ENCODE results near the gene TUBGCP2. TPM values are rescaled to one million over a fixed set of nuclear protein-coding genes. Genes with fewer than 3 reads are reported as not detected.
"Not testable (repeated sequence)": the region's sequence is repeated elsewhere in the genome, so short reads cannot be mapped to it uniquely, and the experiment has no call there.

The TUBGCP2 gene
- total RNA-seq, 1 experiment from 2014 or later: 52.4 TPM

GRCh38 chr10:133266056-133266795, 42.4 kb downstream of the TUBGCP2 start:
- Mint-ChIP-seq H3K4me3 (no peak overlapping the region), H3K9me3 (no peaks in the 10 kb centered on the region), H3K27me3 (ENCODE audit: low read depth) (peaks cover 19% of the 10 kb centered on the region), H3K4me1 (peaks cover 0 to 10% of the 10 kb centered on the region in 2 experiments; a peak in 3 of 4 replicates), H3K36me3 (ENCODE audit: insufficient read depth in 1 of 3, low read depth in 3 of 3) (no peaks in the 10 kb centered on the region), H3K27ac (no peak overlapping the region)
- Histone ChIP-seq H3K4ac (ENCODE audit: low read depth, low read length) (no peak overlapping the region), H3K79me1 (ENCODE audit: insufficient read depth, low read depth, low read length, poor library complexity, severe bottlenecking) (no peaks in the 10 kb centered on the region), H3K18ac (ENCODE audit: insufficient read length, low read depth, low read length) (no peak overlapping the region), H2BK120ac (ENCODE audit: low read depth, low read length, poor library complexity, severe bottlenecking) (no peak overlapping the region), H3K9me3 (ENCODE audit: control insufficient read depth, low read depth, low read length) (no peaks in the 10 kb centered on the region), H3K14ac (ENCODE audit: insufficient read depth, low read length) (no peak overlapping the region), H3K23me2 (ENCODE audit: insufficient read length, low read depth, low read length, poor library complexity, severe bottlenecking) (peaks cover 6% of the 10 kb centered on the region), H3K4me1 (ENCODE audit: insufficient read depth, low read length) (no peaks in the 10 kb centered on the region), H3K27me3 (ENCODE audit: insufficient read depth, low read length) (no peaks in the 10 kb centered on the region; the same call in 1 of the 2 replicates), H3K79me2 (ENCODE audit: insufficient read depth, low read length) (no peaks in the 10 kb centered on the region), H2BK12ac (ENCODE audit: insufficient read length, low read depth, low read length) (no peak overlapping the region), H3K23ac (ENCODE audit: insufficient read length, low read depth, low read length) (no peak overlapping the region), H3K56ac (ENCODE audit: insufficient read length, low read depth, low read length) (no peak overlapping the region), H3K27ac (ENCODE audit: insufficient read length, low read depth, low read length) (no peak overlapping the region), H2BK20ac (ENCODE audit: low read depth, low read length, poor library complexity, severe bottlenecking) (no peak overlapping the region), H4K91ac (ENCODE audit: insufficient read length, low read depth, low read length) (no peak overlapping the region), H2AFZ (ENCODE audit: low read length) (no peak overlapping the region), H3K4me2 (ENCODE audit: insufficient read depth, insufficient read length, low read length) (no peak overlapping the region), H4K5ac (ENCODE audit: insufficient read length, low read depth, low read length) (no peak overlapping the region), H3T11ph (ENCODE audit: low read length) (no peak overlapping the region), H4K20me1 (ENCODE audit: control insufficient read depth, insufficient read depth, insufficient read length) (peaks cover 3% of the 10 kb centered on the region), H3K9ac (ENCODE audit: extremely low read depth, insufficient read length, low read length) (no peak overlapping the region), H2AK5ac (ENCODE audit: insufficient read length, low read length) (no peak overlapping the region), H2BK5ac (ENCODE audit: insufficient read length, low read length) (no peak overlapping the region), H4K8ac (replicated peaks; ENCODE audit: insufficient read length, low read depth, low read length) (no peak overlapping the region), H2BK15ac (ENCODE audit: low read depth, low read length) (no peak overlapping the region)
- no CpG with 5 or more reads among the region's 21 CpGs for WGBS (ENCODE audit: extremely low coverage, insufficient read length, low lambda C conversion rate)
- no peak for TF ChIP-seq CTCF (conservative IDR thresholded peaks at IDR 0.05)
- DNase-seq: no peak

- not testable (repeated sequence) for H3K79me1 ChIP-seq (ENCODE audit: insufficient read depth, low read depth, low read length, poor library complexity, severe bottlenecking); H3K4me3 Mint-ChIP-seq; H3K18ac ChIP-seq (ENCODE audit: insufficient read length, low read depth, low read length); H3K9ac ChIP-seq (ENCODE audit: extremely low read depth, insufficient read length, low read length); H3K23ac ChIP-seq (ENCODE audit: insufficient read length, low read depth, low read length); H3K27ac Mint-ChIP-seq; H4K8ac ChIP-seq (replicated peaks; ENCODE audit: insufficient read length, low read depth, low read length); H2AK5ac ChIP-seq (ENCODE audit: insufficient read length, low read length); H2AFZ ChIP-seq (ENCODE audit: low read length); H2BK120ac ChIP-seq (ENCODE audit: low read depth, low read length, poor library complexity, severe bottlenecking); H3T11ph ChIP-seq (ENCODE audit: low read length); DNase-seq; H3K4ac ChIP-seq (ENCODE audit: low read depth, low read length); H2BK15ac ChIP-seq (ENCODE audit: low read depth, low read length); H3K79me2 ChIP-seq (ENCODE audit: insufficient read depth, low read length); H4K5ac ChIP-seq (ENCODE audit: insufficient read length, low read depth, low read length); H3K4me1 ChIP-seq (ENCODE audit: insufficient read depth, low read length); H3K9me3 ChIP-seq (ENCODE audit: control insufficient read depth, low read depth, low read length); H3K4me2 ChIP-seq (ENCODE audit: insufficient read depth, insufficient read length, low read length); H2BK20ac ChIP-seq (ENCODE audit: low read depth, low read length, poor library complexity, severe bottlenecking); H3K56ac ChIP-seq (ENCODE audit: insufficient read length, low read depth, low read length); H3K27ac ChIP-seq (ENCODE audit: insufficient read length, low read depth, low read length); H3K27me3 ChIP-seq (ENCODE audit: insufficient read depth, low read length); H2BK5ac ChIP-seq (ENCODE audit: insufficient read length, low read length); H2BK12ac ChIP-seq (ENCODE audit: insufficient read length, low read depth, low read length); H4K91ac ChIP-seq (ENCODE audit: insufficient read length, low read depth, low read length); H3K14ac ChIP-seq (ENCODE audit: insufficient read depth, low read length); H4K20me1 ChIP-seq (ENCODE audit: control insufficient read depth, insufficient read depth, insufficient read length); H3K9me3 Mint-ChIP-seq; H3K36me3 Mint-ChIP-seq (ENCODE audit: insufficient read depth in 1 of 3, low read depth in 3 of 3); H3K23me2 ChIP-seq (ENCODE audit: insufficient read length, low read depth, low read length, poor library complexity, severe bottlenecking)
- H3K27me3 Mint-ChIP-seq (ENCODE audit: low read depth): peaks cover 19% of the 10 kb centered on the region
- WGBS (ENCODE audit: extremely low coverage, insufficient read length, low lambda C conversion rate): no CpG with 5 or more reads among the region's 10 CpGs
- peaks cover 3 to 16% of the 10 kb centered on the region in 2 experiments; a peak in 3 of 4 replicates for H3K4me1 Mint-ChIP-seq
Observed at GRCh38 chr10:133265052-133265451, 43.6 kb downstream of the TUBGCP2 start.

Measured in H9 (cell line).